H54 (cell line): Measurements from ENCODE around the gene HSD3B1.
A peak's percentile ranks its signal among the peaks of the same experiment; 100 is the strongest.

Experiments
- DNase-seq: peaks from one replicate; pipeline ENCODE4 v3.0.0; 2011; ENCODE audit warnings: low spot score, mixed read lengths; ENCODE audit not compliant: insufficient read length
- FAIRE-seq: peaks from 3 replicates; lab custom pipeline; 2011; peaks lifted over from hg19 to GRCh38; lab: Jason Lieb, UNC
- POLR2A ChIP-seq: IDR thresholded peaks from 2 replicates; pipeline ENCODE4 v1.6.1; 2011; ENCODE audit warnings: low read depth, mild to moderate bottlenecking, low read length

Gene HSD3B1

DNA sequence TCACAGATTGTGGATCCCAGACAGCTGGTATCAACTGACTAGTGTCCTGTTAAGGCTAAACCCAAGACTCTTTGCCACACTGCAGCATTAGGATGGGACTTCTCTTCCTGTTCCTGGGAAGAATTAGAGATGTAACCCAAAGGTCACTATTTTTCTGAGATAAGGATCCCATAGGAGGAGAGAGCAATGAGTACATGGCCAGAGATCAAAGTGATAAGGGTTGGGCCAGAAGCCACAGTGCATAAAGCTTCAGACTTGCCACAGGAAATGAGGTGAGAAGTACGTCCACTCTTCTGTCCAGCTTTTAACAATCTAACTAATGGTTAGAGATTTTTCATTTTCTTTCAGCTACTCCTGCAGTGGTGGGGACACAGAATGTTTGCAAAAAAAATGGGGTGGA lies at the start of gene HSD3B1:
TSS of gene HSD3B1 (plus strand) at position 270 of the 400 bp plus-strand sequence. CDS start 267 bp downstream, outside the sequence.
- FAIRE-seq (no peak), DNase-seq (no peak)
- no peak for TF ChIP-seq POLR2A

DNA sequence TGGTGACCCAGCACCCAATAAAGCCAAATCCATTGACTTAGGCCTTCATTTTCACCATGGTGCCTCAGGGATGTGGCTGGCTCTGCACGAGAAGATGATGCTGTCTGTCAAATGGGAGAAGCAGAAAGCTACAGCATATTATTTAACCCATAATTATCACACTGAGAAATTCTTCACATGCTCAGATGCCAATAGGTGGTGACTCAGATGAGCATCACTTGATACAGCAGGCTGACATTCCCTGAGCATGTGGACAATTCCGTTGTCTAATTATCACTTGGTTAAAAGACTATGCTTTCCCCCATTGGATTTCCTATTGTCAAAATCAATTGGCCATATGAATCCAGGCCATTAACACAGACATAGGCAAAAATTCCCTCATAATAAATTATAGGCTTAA lies 44.0 kb upstream of the HSD3B1 start:
- no peak for FAIRE-seq
- no peak for TF ChIP-seq POLR2A

DNA sequence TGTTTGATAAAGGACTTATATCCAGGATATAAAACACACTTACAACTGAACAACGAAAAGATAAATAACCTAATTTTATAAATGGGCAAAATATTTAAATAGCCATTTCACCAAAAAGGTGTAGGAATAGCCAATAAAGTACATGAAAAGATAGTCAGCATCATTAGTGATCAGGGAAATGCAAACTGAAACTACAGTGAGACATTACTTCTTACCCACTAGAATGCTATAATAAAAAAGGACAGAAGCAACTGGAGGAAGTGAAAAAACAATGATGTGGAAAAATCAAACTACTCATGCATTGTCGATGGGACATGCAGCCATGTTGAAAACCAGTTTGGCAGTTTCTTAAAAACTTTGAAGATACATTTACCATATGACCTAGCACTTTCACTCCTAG lies 43.4 kb upstream of the HSD3B1 start:
- FAIRE-seq (no peak), DNase-seq (no peak)
- TF ChIP-seq POLR2A, result no peak

More for the DNA sequence above, 44.0 kb upstream of the HSD3B1 start:
- DNase-seq, result no peak

DNA sequence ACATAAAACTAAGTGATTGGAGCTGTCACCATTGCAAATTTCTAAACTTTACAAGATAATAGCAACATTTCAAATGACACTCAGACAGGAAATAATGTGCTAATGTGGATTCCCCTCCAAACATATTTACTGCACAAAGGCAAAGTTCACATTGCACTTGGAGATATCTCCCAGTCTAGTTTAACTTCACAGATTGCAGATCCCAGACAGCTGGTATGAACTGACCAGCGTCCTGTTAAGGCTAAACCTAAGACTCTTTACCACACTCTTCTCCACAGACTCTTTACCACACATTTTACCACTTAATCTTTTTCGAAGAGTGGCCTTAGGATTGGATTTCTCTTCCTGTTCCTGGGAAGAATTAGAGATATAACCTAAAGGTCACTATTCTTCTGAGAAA lies 40.6 kb upstream of the HSD3B1 start:
- no peak for DNase-seq
- no peak for FAIRE-seq
- no peak for TF ChIP-seq POLR2A

DNA sequence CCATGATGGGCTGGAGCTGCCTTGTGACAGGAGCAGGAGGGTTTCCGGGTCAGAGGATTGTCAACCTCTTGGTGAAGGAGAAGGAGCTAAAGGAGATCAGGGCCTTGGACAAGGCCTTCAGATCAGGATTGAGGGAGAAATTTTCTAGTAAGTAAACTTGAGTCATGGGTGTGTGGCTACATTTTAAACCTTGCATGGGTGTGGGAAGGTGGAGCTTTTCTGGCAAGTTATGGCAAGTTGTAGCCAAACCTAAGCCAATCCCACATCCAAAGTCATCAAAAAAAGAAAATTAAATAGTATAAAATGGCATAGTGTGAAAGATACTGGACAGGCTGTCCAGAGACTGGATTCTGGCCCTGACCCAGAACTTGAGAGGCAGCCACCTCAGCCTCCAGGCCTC lies 39.8 kb upstream of the HSD3B1 start:
- no peak for FAIRE-seq
- no peak for DNase-seq
- no peak for TF ChIP-seq POLR2A

DNA sequence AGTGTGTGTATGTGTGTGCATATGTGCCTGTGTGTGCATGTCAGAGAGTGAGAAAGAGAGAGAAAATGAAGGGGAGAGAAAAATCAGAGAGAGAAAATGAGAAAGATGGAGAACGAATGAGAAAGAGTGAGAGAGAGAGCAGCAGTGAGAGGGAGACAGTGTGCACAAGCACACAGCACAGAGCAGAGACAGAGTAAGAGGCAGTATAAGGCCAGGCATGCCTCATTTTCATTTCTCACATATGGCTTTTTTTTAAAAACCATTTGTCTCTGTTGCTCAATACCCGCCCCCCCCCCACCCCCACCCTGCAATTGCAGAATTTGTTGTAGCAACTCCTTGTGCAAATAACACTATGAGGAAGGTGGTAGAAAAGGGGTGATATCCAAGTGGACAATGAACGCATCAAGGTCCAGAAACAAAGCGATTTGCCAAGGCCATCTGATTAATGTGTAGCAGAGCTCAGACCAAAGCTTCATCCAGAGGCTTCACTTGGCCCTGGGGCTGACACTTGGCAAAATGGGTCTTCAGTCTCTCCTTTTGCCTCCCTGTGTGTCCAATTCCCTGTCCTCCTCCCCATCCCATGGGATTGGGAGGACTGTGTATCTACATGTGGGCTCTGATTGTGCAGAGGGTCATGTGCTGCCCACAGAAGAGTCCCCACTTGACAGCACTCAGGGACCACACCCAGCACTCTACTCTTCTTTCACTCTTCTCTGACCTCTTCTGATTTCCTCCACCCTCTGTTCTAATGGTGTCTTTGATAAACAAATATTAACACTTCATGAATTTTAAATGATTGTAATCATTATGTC lies 38.9 kb upstream of the HSD3B1 start:
- no peak for DNase-seq
- TF ChIP-seq POLR2A, result no peak
- no peak for FAIRE-seq

DNA sequence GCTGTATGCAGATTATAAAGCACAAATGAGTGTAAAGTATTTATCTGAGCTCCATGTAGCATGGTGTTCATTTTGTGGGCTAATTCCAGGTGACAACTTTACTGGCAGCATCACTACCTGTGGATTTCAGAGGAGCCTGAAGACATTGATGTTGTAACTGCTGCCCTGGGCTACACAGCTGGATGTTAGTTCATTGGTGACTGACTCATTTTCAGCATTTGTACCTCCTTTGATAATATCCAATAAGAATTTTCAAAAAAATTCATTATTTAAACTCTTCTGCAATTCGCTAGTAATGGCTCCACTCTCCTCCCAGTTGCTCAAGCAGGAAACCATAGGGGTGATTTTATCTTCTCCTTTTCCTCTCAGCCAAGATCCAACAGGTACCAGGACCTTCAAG lies 37.3 kb upstream of the HSD3B1 start:
- TF ChIP-seq POLR2A, result no peak
- FAIRE-seq, result no peak
- no peak for DNase-seq

DNA sequence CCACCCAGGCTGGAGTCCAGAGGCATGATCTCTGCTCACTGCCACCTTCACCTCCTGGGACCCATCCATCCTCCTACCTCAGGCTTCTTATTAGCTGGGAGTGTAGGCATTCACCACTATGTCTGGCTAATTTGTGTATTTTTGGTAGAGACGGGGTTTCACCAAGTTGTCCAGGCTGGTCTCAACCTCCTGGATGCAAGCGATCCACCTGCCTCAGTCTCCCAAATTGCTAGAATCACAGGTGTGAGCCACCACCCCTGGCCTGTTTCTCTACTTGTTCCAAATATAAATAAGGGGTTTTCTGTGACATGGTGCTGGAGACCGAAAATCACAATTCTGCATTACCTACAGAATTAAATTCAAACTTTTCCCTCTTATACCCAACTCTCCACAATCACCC lies 36.6 kb upstream of the HSD3B1 start:
- DNase-seq, result no peak
- no peak for TF ChIP-seq POLR2A
- FAIRE-seq, result no peak

DNA sequence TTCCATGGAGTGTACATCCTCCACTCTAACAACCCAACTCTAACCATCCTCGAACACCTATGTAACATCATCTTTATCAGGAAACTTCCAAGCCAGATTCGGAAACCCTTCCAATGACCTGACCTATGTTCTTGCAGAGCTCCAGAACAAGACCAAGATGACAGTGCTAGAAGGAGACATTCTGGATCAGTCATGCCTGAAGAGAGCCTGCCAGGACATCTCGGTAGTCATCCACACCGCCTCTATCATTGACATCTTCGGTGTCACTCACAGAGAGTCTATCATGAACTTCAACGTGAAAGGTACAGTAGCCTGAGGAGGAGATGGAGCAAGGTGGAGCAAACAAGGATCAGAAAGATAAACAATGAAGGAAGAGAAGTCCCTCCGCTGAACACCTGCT lies 36.1 kb upstream of the HSD3B1 start:
- no peak for TF ChIP-seq POLR2A
- DNase-seq (no peak), FAIRE-seq (no peak)

DNA sequence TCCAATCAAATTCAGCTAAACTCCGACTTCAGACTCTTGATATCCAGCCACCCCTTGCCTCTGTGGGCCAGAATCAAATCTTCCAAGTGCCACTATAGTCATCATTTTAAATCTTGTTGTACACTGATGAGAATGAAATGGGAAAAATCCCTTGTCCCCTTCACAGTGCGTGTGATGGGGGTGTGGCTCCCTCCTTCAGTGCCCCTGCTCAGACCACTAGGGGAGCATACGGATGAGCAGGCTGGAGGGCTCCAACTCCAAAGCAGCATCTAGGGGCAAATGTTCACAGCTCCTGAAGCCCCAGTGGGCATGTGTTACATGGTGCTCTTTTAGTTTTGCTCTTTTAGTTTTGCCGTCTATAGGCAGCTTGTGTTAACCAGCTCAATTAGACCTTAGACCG lies 35.4 kb upstream of the HSD3B1 start:
- no peak for TF ChIP-seq POLR2A
- DNase-seq, result no peak
- no peak for FAIRE-seq

DNA sequence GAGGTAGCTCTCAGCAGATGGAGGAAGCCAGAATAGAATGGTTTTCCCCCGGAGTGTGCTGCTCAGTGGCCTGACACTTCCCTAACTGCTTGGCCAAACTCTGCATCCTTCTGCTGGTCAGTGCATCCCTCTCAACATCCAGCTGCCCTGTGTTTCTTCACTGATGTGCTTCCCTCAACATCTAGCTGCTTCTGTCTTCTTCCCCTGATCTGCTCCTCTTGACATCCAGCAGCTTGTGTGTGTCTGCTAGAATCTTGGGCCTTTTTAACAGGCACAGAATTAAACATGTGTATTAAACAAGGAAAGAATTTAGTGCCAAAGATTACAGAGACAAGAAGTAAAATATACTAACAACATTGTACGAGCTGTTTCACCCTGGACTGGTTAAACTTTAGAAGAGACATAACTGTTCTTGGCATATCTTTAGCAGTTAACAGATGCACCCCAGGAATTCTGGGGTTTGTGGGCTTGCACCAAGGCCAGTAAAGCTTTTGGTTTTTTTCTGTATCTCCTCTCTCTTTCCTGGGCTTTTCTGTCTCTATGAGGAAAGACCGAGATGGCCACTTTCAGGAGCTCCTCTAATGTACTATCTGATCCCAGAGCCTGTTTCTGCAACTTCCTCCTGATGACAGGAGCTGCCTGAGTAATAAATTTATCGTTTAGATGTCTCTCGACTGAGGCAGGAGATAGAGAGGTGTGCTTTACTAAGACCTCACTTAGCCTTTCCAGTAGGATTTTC lies 34.8 kb upstream of the HSD3B1 start:
- no peak for TF ChIP-seq POLR2A
- no peak for FAIRE-seq
- DNase-seq, result no peak

DNA sequence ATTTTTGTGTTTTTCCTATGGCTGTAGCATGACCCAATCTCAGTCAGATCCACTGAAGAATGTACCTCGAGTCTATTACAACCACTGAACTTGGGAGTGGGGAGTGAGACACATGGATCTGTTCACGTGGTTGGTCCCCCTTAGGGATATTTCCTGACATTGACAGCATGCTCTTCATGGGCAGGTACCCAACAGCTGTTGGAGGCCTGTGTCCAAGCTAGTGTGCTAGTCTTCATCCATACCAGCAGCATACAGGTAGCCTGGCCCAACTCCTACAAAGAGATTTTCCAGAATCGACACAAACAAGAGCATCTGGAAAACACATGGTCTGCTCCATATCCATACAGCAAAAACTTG lies 34.2 kb upstream of the HSD3B1 start:
- DNase-seq, result no peak
- FAIRE-seq, result no peak
- TF ChIP-seq POLR2A, result no peak

DNA sequence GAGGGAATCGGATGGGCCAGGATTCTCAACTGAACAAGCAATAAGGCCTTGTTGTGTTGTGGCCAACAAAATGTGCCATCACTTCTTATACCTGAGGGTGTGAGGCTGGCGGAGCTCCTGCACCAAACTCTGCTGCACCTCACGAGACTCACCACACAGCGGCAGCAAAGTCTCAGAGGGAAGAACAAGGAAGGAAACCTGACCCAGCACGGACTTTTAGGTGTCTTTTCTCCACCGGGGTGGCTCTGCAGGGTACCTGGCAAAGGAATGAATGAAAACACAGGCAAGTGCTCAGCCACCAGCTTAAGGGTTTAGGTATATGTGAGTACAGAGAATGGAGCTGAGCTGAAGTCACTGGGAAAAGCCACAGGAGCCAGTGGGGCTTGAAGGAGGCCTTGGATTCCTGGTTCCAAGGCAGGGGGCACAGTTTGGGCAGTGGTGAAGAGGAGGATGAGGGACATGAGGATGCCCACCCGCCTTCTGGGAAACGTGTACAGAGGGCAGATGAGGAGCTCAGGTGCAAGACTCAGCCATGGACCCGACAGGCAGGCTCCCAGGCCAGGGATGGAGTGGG lies 31.1 kb upstream of the HSD3B1 start:
- peak; percentile 41 for DNase-seq
- TF ChIP-seq POLR2A, result no peak
- no peak for FAIRE-seq

DNA sequence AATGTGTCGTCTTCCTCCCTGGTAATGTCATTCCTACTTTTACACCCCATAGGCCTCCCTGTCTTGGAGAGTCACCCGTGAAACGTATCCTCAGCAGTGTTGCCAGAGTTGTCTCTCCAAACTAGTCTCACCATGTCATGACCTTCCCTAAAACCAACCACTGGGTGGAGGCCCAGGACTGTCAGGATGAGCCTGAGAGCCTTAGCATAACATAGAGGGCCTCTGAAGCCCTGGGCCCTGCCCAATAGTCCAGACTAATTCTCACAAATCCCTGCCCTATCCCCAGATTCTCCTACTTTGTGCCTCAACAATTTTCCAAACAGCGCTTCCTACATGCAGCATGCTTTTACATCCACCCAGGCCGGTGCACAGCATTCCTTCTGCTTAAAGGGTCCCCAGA lies 29.3 kb upstream of the HSD3B1 start:
- DNase-seq (no peak), FAIRE-seq (no peak)
- TF ChIP-seq POLR2A, result no peak

DNA sequence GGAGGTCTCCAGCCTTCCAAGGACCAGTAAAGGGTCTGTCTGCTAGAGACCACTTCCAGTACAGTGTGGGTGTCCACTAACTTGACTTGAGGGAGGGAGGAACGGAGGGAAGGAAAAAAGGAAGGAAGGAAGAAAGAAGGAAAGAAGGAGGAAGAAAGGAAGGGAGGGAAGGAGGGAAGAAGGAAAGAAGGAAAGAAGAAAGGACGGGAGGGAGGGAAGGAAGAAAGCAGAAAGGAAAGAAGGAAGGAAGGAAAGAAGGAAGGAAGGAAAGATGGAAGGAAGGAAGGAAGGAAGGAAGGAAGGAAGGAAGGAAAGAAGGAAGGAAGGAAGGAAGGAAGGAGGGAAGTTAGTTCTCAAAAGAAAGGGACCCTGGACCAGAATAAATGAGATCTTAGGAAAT lies 26.8 kb upstream of the HSD3B1 start:
- no peak for DNase-seq
- TF ChIP-seq POLR2A, result no peak

More for the DNA sequence above, 26.8 kb upstream of the HSD3B1 start:
- no peak for FAIRE-seq
